Neural crest cell (in vitro differentiated cells): ENCODE results near the gene HSD17B13. TPM values are rescaled to one million over a fixed set of nuclear protein-coding genes. Genes with fewer than 3 reads are reported as not detected.

Experiments
- DNase-seq: peaks from one replicate; pipeline ENCODE4 v3.0.0; 2021; ENCODE audit warnings: low read depth, mixed read lengths, low spot score
- H3K27ac Mint-ChIP-seq: one replicate; pipeline ENCODE4 v1.8.0; 2021; ENCODE audit warnings: mild to moderate bottlenecking, mixed read lengths; ENCODE audit not compliant: unreplicated experiment
- H3K27me3 Mint-ChIP-seq: 2 replicates; pipeline ENCODE4 v1.8.0; 2021; ENCODE audit warnings: low read depth, mild to moderate bottlenecking, mixed read lengths
- H3K36me3 Mint-ChIP-seq: 2 replicates; pipeline ENCODE4 v1.8.0; 2021; ENCODE audit warnings: low read depth, mild to moderate bottlenecking, mixed read lengths
- H3K4me1 Mint-ChIP-seq: 2 replicates; pipeline ENCODE4 v1.8.0; 2021; ENCODE audit warnings: mixed read lengths
- H3K4me3 Mint-ChIP-seq: one replicate; pipeline ENCODE4 v1.8.0; 2021; ENCODE audit warnings: mild to moderate bottlenecking, mixed read lengths
- H3K9me3 Mint-ChIP-seq: 2 replicates; pipeline ENCODE4 v1.8.0; 2021; ENCODE audit warnings: mixed read lengths
- CTCF ChIP-seq: fragments of 200-600 bp; sonication (generic); conservative IDR thresholded peaks from 2 replicates; pipeline ENCODE4 v1.5.0; 2021; ENCODE audit warnings: antibody characterized with exemption, mild to moderate bottlenecking
- microRNA-seq: library from miRNA; unstranded; fragments of <30 nt; microRNA quantifications from one replicate; pipeline ENCODE4, GENCODE V29; 2020
- total RNA-seq: library from RNA; stranded (reverse); gene quantifications from 2 replicates; pipeline ENCODE4 v1.2.1, GENCODE V29; 2021

HSD17B13 gene
- total RNA-seq, 1 donor from 2014 or later: not detected

- Mint-ChIP-seq H3K4me1 (peaks cover 4% of the 10 kb centered on the region), H3K27me3 (peaks cover 3% of the 10 kb centered on the region), H3K4me3 (no peak overlapping the region), H3K36me3 (peaks cover 4% of the 10 kb centered on the region), H3K27ac (no peak overlapping the region), H3K9me3 (peaks cover 4% of the 10 kb centered on the region)
- DNase-seq: no peak
- no peak for TF ChIP-seq CTCF
These were observed 59.8 kb downstream of the HSD17B13 start for GRCh38 chr4:87262886-87263285.

- H3K27me3 Mint-ChIP-seq: peaks cover 3% of the 10 kb centered on the region
- no peak overlapping the region for H3K27ac Mint-ChIP-seq
- no peaks in the 10 kb centered on the region for H3K4me1 Mint-ChIP-seq
- no peak for TF ChIP-seq CTCF
- peaks cover 4% of the 10 kb centered on the region for H3K9me3 Mint-ChIP-seq
- no peak for DNase-seq
- peaks cover 4% of the 10 kb centered on the region for H3K36me3 Mint-ChIP-seq
- no peak overlapping the region for H3K4me3 Mint-ChIP-seq
These were observed 62.2 kb downstream of the HSD17B13 start for GRCh38 chr4:87260477-87260876.

- Mint-ChIP-seq H3K27ac (no peak overlapping the region), H3K9me3 (peaks cover 4% of the 10 kb centered on the region), H3K36me3 (no peaks in the 10 kb centered on the region), H3K27me3 (no peaks in the 10 kb centered on the region), H3K4me1 (no peaks in the 10 kb centered on the region), H3K4me3 (no peak overlapping the region)
- no peak for TF ChIP-seq CTCF
- DNase-seq: no peak
These were observed 64.0 kb downstream of the HSD17B13 start for GRCh38 chr4:87258677-87259076.

GRCh38 chr4:87257523-87257922 lies 65.2 kb downstream of the HSD17B13 start:
- Mint-ChIP-seq H3K4me1 (no peaks in the 10 kb centered on the region), H3K27me3 (no peaks in the 10 kb centered on the region), H3K4me3 (no peak overlapping the region), H3K27ac (no peak overlapping the region), H3K9me3 (no peaks in the 10 kb centered on the region), H3K36me3 (no peaks in the 10 kb centered on the region)
- no peak for DNase-seq
- TF ChIP-seq CTCF: no peak

GRCh38 chr4:87255755-87256154 lies 66.9 kb downstream of the HSD17B13 start:
- no peak for TF ChIP-seq CTCF
- H3K27ac Mint-ChIP-seq: no peak overlapping the region
- no peaks in the 10 kb centered on the region for H3K27me3 Mint-ChIP-seq
- H3K9me3 Mint-ChIP-seq: no peaks in the 10 kb centered on the region
- no peak overlapping the region for H3K4me3 Mint-ChIP-seq
- no peak for DNase-seq
- no peaks in the 10 kb centered on the region for H3K4me1 Mint-ChIP-seq
- no peaks in the 10 kb centered on the region for H3K36me3 Mint-ChIP-seq

Small RNA genes lying within 50 kb of the gene (microRNA-seq; reads per million reads assigned to microRNA genes)
- not detected for gene MIR5705

Other genes with a start within 250 kb of the HSD17B13 start
- gene KLHL8, start 102.3 kb downstream of the HSD17B13 start, total RNA-seq: 18.6 and 18.9 TPM in 2 replicates
- gene HSD17B11, start 68.3 kb upstream of the HSD17B13 start, total RNA-seq: 18.4 and 22.6 TPM in 2 replicates
- 22.6 and 25.4 TPM in 2 replicates for gene NUDT9, start 99.7 kb upstream of the HSD17B13 start, total RNA-seq
- 7.8 and 8.6 TPM in 2 replicates for gene SPARCL1, start 206.5 kb upstream of the HSD17B13 start, total RNA-seq